KBM-7 (cell line): ENCODE results near the gene HNRNPC.
"Not testable (repeated sequence)": the region's sequence is repeated elsewhere in the genome, so short reads cannot be mapped to it uniquely, and the experiment has no call there.

Experiments
- DNase-seq: peaks from one replicate; pipeline ENCODE4 v3.0.0-alpha.2; 2015
- in situ Hi-C: fragments of 300-500 bp; cut with MboI; formaldehyde crosslinking; loops from 2 replicates; pipeline ENCODE4 v1.14.3; 2020; ENCODE audit warnings: low sequenced_read_pairs, low pct_unique_long_range_greater_than_20kb, mixed read lengths

The HNRNPC gene

DNA sequence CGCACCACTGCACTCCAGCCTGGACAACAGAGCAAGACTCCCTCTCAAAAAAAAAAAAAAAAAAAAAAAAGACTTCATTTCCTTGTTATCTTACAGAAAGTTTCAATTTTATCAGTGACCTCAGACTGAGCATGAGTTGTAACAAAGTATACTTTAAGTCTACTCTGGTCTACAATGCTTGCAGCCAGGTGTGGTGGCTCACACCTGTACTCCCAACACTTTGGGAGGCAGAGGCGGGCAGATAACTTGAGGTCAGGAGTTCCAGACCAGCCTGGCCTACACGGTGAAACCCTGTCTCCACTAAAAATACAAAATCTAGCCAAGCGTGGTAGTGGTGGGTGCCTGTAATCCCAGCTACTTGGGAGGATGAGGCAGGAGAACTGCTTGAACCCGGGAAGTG, 18.0 kb downstream of the HNRNPC start:
- in situ Hi-C loops = no loop called here
- DNase-seq = no peak

DNA sequence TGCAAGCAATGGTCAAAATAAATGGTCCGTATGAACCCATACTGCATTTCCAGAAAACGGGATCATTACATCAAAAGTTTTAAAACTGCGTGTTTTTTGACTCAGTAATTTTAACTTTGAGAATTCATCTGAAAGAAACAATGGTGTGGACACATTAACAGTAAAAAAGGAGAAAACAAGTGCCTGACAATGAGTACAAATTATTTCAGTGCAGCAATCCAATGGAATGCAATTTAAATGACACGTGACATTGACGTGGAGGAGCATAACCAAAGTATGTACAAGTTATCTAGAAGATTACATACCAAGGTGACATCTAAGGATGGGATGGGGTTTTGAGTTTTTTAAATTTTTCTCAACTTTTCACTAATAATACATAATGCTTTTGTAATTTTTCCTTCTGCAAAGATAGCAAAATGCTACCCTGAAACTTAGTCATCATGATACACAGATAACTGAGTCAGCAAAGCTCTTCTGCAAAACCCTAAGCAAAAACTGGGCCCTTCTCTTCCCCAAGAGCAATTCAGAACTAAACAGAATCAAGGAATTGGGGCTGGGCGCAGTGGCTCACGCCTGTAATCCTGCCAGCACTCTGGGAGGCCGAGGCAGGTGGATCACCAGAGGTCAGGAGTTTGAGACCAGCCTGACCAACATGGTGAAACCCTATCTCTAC, 20.4 kb downstream of the HNRNPC start:
- in situ Hi-C loops = loop anchor here (25.0 kb wide), 1 partner anchor 163 kb away; no protein-coding TSS in a partner anchor
- DNase-seq = no peak

DNA sequence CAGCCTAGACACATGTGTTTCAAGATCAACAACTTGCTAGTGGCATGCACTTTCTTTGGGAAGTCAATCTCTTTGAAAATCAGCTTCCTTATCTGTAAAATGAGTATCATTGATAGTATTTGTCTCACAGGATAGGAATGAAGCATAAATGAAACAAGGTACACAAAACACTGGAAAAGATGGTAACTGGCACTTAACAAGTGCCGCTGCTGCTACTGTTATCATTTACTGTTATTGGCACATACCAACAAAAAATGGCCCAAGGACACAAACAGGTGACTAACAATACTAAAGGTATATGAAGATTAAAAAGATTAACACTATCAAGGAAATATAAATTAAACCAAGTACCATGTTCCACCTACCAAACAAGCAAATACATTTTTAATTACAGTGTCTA, 20.9 kb downstream of the HNRNPC start:
- in situ Hi-C loops = loop anchor here (25.0 kb wide), 1 partner anchor 164 kb away; no protein-coding TSS in a partner anchor
- DNase-seq = no peak

DNA sequence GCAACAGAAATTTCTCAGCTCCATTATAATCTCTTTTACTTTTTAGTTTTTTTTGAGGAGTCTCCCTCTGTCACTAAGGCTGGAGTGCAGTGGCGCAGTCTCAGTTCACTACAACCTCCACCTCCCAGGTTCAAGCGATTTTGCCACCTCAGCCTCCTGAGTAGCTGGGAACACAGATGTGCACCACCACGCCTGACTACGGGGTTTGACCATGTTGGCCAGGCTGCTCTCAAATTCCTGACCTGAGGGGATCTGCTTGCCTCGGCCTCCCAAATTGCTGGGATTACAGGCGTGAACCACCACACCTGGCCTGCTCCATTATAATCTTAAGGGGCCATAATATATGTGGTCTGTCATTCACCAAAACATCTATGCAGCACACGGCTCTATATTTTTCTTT, 23.4 kb downstream of the HNRNPC start:
- in situ Hi-C loops = loop anchor here (25.0 kb wide), 1 partner anchor 166 kb away; no protein-coding TSS in a partner anchor
- no peak for DNase-seq

DNA sequence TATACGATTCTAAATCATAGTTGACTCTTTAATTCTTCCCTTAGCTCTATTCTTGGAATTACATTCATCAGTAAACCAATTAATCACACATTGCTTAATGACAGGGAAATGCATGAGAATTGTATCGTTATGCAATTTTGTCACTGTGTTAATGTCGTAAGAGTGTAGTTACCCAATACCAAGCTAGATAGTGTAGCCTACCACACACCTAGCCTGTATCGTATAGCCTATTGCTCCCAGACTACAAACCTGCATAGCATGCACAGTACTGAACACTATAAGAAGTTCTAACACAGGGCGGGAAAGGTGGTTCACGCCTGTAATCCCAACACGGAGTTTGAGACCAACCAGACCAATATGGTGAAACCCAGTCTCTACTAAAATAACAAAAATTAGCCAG, 24.7 kb downstream of the HNRNPC start:
- in situ Hi-C loops = loop anchor here (25.0 kb wide), 1 partner anchor 168 kb away; no protein-coding TSS in a partner anchor
- no peak for DNase-seq

DNA sequence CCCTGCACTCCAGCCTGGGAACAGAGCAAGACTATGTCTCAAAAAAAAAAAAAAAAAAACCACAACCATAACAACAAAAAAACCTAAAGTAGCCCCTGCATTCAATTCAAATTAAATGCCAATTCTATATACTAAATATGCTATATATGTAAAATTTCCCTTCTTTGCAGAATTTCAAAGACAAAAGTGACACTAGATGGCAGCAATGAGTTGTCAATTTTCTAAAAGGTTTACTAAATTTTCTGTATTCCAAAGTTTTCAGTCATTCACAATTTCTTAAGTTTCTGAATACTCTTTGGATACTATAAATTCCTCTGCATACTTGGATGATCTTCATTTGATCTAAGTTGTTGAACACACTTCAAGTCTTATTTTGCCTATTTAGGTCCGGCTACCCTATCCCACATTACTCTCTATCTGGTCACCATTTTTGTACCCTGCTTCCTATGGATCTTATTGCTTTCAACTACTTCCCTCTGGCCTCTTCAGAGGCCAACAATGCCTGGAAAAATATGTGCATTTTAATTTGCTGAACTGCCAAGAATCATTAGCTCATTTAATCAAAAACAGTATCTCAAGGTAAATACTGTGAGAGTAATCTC, 27.9 kb downstream of the HNRNPC start:
- DNase-seq = peak; percentile 53
- in situ Hi-C loops = loop anchor here (25.0 kb wide), 1 partner anchor 171 kb away; no protein-coding TSS in a partner anchor

DNA sequence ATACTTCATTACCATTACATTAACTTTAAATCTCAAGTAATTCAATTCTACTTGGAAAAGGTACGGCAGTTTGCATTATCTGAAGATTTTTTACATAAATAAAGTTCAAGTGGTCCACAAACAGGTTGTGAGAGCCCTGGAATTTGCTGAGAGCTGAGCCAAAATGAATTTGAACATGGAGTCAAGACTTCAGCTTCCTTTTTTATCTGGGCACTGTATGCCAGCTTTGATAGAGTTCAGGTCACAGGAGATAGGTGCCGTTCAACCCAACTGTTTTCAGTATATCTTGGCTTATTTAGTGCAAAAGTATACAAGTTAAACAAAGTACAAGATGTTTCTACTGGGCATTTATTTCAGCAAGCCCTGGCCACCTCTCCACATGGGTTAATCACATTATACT, 28.8 kb downstream of the HNRNPC start:
- in situ Hi-C loops = loop anchor here (25.0 kb wide), 1 partner anchor 172 kb away; no protein-coding TSS in a partner anchor
- DNase-seq = no peak

DNA sequence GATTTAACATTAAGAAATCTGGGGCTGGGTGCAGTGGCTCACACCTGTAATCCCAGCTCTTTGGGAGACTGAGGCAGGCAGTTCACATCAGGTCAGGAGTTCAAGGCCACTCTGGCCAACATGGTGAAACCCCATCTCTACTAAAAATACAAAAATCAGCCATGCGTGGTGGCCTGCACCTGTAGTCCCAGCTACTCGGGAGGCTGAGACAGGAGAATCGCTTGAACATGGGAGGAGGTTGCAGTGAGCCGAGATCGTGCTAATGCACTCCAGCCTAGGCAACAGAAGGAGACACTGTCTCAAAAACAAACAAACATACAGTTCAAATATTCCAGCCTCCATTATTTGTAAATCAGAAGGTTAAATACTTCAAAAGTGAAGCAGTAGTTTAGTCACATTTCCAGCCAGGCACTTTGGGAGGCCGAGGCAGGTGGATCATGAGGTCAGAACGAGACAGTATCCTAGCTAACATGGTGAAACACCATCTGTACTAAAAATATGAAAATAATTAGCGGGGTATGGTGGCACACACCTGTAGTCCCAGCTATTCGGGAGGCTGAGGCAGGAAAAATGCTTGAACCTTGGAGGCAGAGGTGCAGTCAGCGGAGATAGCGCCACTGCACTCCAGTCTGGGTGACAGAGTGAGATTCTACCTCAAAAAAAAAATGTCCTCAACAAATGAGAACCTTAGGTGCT, 30.3 kb downstream of the HNRNPC start:
- in situ Hi-C loops = loop anchor here (25.0 kb wide), 1 partner anchor 173 kb away; no protein-coding TSS in a partner anchor
- DNase-seq = no peak

DNA sequence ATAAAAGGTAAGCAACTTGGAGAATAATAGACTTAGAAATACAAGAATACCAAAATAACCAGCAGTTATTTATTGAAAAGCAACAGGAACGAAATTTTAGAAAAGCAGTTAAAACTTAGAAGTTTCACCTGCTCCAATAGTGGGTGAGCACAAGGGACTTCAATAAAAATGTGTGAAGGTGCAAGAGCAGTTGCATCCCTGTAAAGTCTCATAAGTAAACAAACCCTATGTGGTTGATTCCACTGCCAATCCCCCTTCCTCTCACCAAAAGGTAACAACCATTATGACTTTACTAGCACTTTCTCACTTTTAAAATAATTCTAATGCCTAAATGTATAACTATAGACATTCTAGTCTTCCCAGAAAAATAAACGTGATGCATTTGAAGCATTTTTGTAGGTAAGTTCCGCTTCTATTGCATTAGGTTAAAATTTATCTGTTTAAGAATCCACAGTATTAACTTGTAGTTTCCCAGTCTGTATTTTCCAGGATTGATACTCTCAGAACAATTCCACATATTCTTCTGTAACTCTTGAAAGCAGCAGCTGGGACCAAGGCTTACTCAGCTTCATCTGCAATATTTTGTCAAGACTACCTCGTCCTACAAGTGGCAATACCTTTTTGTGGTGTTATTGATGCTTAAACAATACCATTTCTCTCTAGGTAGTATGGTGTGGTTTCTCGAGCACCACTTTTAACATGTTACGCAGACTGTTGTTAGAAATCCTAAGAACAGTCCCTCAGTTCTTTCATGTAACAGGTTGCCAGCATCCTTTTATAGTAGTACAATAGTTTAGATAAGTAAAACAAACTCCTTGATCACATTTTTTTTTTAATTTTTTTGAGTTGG, 32.1 kb downstream of the HNRNPC start:
- DNase-seq = no peak
- in situ Hi-C loops = loop anchor here (25.0 kb wide), 1 partner anchor 175 kb away; no protein-coding TSS in a partner anchor

DNA sequence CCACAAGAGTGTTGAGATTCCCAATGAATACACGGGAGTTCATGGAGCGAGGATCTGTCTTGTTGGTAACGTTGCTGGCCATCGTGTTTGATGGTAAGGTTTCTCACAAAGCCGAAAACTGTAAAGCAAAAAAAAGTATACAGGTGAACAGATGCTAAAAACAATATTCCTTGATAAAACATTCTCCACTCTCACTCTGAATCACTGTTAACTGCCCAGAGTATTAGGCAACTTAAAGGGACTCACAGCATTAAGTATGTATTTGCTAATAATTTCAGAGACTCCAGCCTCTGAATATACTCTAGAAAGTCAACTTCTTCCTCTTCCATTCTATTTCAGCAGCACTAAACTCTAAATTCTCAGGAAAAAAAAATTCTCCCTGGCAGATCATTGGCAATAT, 35.1 kb downstream of the HNRNPC start:
- in situ Hi-C loops = loop anchor here (25.0 kb wide), 1 partner anchor 178 kb away; no protein-coding TSS in a partner anchor
- no peak for DNase-seq

DNA sequence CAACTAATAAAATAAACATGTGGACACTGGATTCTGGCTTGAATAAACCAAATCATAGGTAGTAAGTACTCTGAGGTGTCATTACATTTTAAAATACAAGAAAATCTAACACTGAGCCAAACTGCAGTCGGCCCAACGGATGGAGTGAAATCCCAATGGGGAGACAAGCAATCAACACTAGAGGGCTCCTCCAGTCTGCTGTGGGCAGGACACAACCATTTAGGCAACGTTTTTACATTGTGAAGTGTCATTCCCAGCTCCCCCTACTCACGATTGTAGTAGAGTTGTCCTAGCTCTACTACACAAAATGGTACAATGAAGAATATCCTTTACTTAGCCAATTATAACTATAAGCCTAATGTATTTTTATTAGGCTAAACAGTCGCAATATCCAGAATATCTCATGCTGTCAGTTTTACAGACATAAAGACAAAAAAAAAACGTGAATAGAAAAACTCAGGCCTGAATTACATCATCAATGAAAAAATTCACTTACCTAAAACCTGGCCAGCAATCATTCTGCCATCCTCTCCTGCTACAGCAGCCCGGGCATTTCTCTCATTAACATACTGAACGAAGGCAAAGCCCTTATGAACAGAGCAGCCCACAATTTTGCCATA, 35.7 kb downstream of the HNRNPC start:
- DNase-seq = no peak
- in situ Hi-C loops = loop anchor here (25.0 kb wide), 1 partner anchor 179 kb away; no protein-coding TSS in a partner anchor

DNA sequence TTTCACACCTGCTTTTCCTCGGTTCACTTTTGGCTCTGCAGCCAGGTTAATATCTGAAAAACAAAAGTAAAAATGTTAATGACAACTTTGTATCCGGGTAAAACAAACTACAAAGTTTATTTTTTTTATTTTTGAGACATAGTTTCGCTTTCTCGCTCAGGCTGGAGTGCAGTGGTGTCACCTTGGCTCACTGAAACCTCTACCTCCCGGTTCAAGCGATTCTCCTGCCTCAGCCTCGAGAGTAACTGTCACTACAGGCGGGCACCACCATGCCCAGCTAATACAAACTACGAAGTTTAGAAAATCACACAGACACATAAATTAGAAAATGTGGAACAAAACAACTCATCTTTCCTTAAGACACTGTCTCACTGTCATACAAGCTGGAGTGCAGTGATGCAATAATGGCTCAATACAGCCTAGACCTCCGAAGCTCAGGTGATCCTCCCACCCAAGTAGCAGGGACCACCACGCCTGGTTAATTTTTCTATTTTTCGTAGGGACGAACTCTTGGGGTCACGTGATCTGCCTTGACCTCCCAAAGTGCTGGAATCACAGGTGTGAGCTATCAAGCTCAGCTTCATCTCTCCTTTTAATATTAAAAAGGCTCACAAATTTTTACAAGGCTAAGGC, 38.1 kb downstream of the HNRNPC start:
- DNase-seq = no peak
- in situ Hi-C loops = loop anchor here (25.0 kb wide), 1 partner anchor 181 kb away; no protein-coding TSS in a partner anchor

DNA sequence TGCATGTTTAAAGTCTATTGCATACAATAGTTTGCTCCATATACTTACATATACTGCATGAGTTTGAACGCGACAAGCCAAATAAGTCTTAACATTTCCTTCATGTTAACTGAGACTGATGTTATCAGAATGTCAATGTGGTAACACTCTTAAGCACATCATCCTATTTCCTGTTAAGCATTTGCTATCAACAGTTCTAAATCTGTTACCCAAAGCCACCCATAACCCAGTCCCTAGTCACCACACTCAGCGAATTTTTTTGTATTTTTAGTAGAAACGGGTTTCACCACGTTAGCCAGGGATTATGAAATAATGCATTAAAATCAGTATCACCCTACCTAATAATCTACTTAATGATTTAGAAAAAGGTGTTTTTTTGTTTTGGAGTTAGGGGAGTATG, 39.4 kb downstream of the HNRNPC start:
- DNase-seq = no peak

DNA sequence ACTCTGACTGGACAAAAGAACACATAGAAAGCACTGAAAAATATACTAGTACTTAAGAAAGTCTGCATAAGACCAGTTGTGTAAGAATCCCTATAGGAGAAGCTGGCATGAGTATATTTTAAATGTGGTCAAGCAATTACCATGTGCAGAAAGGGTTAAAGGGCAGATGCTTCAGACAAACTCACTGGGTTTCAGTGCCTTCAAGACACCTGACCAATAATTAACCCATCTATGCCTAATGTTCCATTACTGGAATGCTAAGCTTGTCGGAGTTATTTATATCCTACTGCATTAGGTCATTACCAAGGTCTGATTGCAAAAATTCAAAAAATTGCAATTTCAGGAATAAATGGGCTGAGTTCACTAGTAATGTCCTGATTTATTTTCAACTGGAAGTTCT, 41.3 kb downstream of the HNRNPC start:
- no peak for DNase-seq
- in situ Hi-C loops = loop anchor here (25.0 kb wide), 1 partner anchor 184 kb away; no protein-coding TSS in a partner anchor

More for the DNA sequence above, 39.4 kb downstream of the HNRNPC start:
- in situ Hi-C loops = loop anchor here (25.0 kb wide), 1 partner anchor 182 kb away; no protein-coding TSS in a partner anchor

DNA sequence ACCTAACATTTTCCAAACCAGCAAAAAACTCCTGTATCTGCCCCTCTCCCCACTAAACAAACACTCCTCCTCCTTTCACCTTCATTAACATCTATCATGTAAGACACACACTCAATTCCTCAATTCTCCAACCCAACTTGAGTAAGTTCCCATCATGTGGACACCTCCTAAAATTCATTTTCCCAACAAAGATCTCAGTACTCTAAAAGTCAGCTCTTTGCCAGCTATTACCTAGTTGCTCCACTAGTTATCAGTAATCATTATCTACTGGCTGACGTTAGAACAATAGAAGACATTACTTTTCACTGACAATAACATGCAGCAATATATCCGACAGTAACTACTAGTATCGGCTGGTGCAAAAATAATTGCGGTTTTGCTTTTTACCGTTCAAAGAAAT, 42.1 kb downstream of the HNRNPC start:
- no peak for DNase-seq
- in situ Hi-C loops = loop anchor here (25.0 kb wide), 1 partner anchor 185 kb away; no protein-coding TSS in a partner anchor

DNA sequence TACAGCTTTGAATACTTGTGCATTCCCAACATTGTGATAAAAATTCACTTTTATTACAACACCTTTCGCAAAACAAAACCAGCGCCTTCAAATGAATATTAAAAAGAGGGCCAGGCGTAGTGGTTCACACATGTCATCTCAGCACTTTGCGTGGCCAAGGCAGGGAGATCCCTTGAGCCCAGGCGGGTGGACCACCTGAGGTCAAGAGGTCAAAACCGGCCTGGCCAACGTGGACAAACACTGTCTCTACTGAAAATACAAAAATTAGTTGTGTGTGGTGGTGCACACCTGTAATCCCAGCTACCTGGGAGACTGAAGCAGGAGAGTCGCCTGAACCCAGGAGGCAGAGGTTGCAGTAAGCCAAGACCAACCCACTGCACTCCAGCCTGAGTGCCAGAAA, 42.8 kb downstream of the HNRNPC start:
- no peak for DNase-seq
- in situ Hi-C loops = loop anchor here (25.0 kb wide), 1 partner anchor 186 kb away; no protein-coding TSS in a partner anchor

DNA sequence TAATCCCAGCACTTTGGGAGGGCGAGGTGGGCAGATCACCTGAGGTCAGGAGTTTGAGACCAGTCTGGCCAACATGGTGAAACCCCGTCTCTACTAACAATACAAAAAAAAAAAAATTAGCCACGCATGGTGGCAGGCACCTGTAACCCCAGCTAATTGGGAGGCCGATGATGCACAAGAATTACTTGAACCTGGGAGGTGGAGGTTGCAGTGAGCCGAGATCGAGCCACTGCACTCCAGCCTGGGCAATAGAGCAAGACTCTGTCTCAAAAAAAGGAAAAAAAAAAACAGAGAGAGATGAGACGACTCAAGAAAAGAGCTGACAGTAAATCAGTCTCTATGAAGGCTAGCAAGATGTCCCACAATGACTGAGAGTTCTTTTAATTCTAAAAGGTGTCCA, 44.1 kb downstream of the HNRNPC start:
- in situ Hi-C loops = loop anchor here (25.0 kb wide), 1 partner anchor 187 kb away; no protein-coding TSS in a partner anchor
- not testable (repeated sequence) for DNase-seq
